RWPE2 (cell line): ENCODE results near the gene FRMD4B.
A peak's percentile ranks its signal among the peaks of the same experiment; 100 is the strongest.

Experiments
- ATAC-seq: fragments of 200-7000 bp; cut with Tn5 transposase; 3 replicates; pipeline ENCODE4 v1.9.1; 2021; ENCODE audit warnings: low read depth
- DNase-seq: peaks from one replicate; pipeline ENCODE4 v3.0.0-alpha.2; 2020; ENCODE audit warnings: low spot score
- H3K27ac ChIP-seq: fragments of 450-650 bp; 2 replicates; pipeline ENCODE4 v1.5.1; 2017; ENCODE audit warnings: mild to moderate bottlenecking; ENCODE audit not compliant: poor library complexity, severe bottlenecking
- H3K27me3 ChIP-seq: fragments of 250-450 bp; sonication (Bioruptor Pico); 2 replicates; pipeline ENCODE4 v1.5.1; 2021; ENCODE audit warnings: mild to moderate bottlenecking, moderate library complexity; ENCODE audit not compliant: insufficient read depth, poor library complexity, severe bottlenecking
- H3K36me3 ChIP-seq: fragments of 250-450 bp; sonication (Bioruptor Pico); 2 replicates; pipeline ENCODE4 v1.5.1; 2020; ENCODE audit warnings: low read depth, mild to moderate bottlenecking, moderate library complexity
- H3K4me1 ChIP-seq: fragments of 250-450 bp; sonication (Bioruptor Pico); 2 replicates; pipeline ENCODE4 v1.5.1; 2021; ENCODE audit warnings: mild to moderate bottlenecking, moderate library complexity; ENCODE audit not compliant: insufficient read depth, poor library complexity, severe bottlenecking
- H3K4me3 ChIP-seq: fragments of 250-450 bp; sonication (Bioruptor Pico); 2 replicates; pipeline ENCODE4 v1.5.1; 2021; ENCODE audit warnings: mild to moderate bottlenecking, moderate library complexity; ENCODE audit not compliant: severe bottlenecking
- H3K9me3 ChIP-seq: fragments of 250-450 bp; sonication (Bioruptor Pico); 2 replicates; pipeline ENCODE4 v1.5.1; 2021; ENCODE audit warnings: mild to moderate bottlenecking, moderate library complexity; ENCODE audit not compliant: severe bottlenecking
- TF ChIP-seq, protein P1 (sequence below): fragments of 450-650 bp; IDR thresholded peaks from one replicate; pipeline ENCODE4 v1.5.1; 2017; ENCODE audit warnings: mild to moderate bottlenecking, moderate library complexity; ENCODE audit not compliant: poor library complexity, severe bottlenecking

Gene FRMD4B

DNA sequence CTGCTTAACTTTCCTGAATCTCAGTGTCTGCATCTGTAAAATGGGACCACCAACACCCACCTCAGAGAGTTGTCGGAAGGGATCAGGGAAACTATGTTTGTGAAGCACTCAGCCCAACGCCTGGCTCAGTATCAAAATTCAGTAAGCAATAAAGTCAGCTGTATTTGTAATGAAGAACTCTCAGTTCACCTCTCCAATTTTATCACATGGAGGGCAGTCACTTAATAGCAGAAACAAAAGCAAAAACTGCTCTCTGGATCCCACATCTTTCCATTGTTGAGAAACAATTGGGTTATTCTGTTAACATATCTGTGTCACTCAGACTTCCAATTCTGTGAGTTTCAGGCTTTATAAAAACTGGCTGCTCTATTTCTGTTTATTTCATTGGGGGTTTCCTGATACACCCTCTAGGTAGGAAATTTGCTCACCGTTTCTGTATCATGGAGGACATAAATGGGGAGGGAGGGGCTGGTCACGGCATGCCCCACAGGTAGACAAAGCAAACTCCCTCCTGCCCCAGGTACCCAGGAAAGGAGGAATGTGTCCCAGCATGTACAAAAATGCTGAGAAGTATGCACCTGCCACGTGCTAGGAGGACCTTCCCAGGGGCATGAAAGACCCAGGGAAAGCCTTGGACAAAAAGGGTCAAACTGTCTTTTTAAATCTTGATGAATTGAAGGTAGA, 182.1 kb downstream of the FRMD4B start:
- ATAC-seq (peak; percentile 54), DNase-seq (peak; percentile 59)
- TF ChIP-seq, protein P1, sequence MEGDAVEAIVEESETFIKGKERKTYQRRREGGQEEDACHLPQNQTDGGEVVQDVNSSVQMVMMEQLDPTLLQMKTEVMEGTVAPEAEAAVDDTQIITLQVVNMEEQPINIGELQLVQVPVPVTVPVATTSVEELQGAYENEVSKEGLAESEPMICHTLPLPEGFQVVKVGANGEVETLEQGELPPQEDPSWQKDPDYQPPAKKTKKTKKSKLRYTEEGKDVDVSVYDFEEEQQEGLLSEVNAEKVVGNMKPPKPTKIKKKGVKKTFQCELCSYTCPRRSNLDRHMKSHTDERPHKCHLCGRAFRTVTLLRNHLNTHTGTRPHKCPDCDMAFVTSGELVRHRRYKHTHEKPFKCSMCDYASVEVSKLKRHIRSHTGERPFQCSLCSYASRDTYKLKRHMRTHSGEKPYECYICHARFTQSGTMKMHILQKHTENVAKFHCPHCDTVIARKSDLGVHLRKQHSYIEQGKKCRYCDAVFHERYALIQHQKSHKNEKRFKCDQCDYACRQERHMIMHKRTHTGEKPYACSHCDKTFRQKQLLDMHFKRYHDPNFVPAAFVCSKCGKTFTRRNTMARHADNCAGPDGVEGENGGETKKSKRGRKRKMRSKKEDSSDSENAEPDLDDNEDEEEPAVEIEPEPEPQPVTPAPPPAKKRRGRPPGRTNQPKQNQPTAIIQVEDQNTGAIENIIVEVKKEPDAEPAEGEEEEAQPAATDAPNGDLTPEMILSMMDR: no peak
- Histone ChIP-seq H3K4me1 (peaks cover 29% of the 10 kb centered on the region), H3K27ac (peak overlapping the region; percentile 81), H3K4me3 (no peak overlapping the region), H3K36me3 (peaks cover 4% of the 10 kb centered on the region), H3K9me3 (no peaks in the 10 kb centered on the region), H3K27me3 (no peaks in the 10 kb centered on the region)

DNA sequence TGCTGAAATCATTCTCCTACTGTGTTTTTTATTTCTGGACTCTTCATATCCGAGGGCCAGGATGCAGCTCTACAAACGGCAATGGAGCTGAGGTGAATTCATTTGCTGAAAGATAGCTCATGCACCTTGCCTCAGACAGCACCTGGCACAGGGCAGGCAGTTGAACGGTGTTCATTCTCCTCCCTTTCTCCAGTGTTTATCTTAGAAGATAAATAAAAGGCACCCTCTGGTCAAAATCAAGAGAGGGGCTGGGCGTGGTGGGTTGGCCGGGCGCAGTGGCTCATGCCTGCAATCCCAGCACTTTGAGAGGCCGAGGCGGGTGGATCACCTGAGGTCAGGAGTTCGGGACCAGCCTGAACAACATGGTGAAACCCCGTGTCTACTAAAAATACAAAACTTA, 184.2 kb downstream of the FRMD4B start:
- TF ChIP-seq, protein P1: no peak
- H3K4me1 ChIP-seq: peaks cover 29% of the 10 kb centered on the region
- ATAC-seq (no peak), DNase-seq (no peak)
- peak overlapping the region; percentile 84 for H3K27ac ChIP-seq
- H3K27me3 ChIP-seq: no peaks in the 10 kb centered on the region
- no peaks in the 10 kb centered on the region for H3K9me3 ChIP-seq
- peaks cover 19% of the 10 kb centered on the region for H3K36me3 ChIP-seq
- H3K4me3 ChIP-seq: no peak overlapping the region

DNA sequence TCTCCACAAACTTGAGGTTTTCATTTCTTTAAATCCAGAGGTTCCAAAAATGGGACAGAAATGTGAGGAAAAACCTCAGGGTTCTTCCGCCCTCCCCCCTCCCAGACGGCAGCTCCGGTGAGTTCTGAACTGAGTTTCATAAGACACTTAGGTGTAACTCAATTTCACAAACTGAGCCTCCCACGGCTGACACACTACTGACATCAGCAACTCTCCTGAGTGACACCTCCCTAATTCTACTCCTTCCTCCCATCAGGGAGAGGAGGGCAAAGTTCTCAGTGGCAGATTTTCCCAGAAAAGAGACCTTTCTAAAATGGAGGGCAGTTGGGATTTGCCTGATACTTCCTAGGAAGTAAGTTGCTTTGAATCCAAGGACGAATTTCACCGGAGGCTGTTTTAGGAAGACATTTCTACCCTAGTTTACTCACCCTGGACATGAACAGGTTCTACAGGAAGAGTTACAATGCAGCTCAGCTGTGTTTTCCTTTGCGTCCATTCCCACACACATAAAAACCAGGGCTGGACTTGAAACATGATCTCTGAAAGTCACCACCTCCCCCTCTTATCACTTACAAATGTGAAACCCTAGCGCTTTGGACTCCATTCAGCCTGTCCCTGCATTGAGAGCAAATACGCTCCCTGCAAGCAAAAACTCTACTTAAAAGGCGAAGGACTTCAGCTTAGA, 185.4 kb downstream of the FRMD4B start:
- DNase-seq: no peak
- peaks cover 29% of the 10 kb centered on the region for H3K4me1 ChIP-seq
- ATAC-seq: peak; percentile 73
- peaks cover 30% of the 10 kb centered on the region for H3K36me3 ChIP-seq
- TF ChIP-seq, protein P1: no peak
- H3K27ac ChIP-seq: peak overlapping the region; percentile 84
- no peaks in the 10 kb centered on the region for H3K9me3 ChIP-seq
- H3K4me3 ChIP-seq: peak overlapping the region; percentile 34
- no peaks in the 10 kb centered on the region for H3K27me3 ChIP-seq

DNA sequence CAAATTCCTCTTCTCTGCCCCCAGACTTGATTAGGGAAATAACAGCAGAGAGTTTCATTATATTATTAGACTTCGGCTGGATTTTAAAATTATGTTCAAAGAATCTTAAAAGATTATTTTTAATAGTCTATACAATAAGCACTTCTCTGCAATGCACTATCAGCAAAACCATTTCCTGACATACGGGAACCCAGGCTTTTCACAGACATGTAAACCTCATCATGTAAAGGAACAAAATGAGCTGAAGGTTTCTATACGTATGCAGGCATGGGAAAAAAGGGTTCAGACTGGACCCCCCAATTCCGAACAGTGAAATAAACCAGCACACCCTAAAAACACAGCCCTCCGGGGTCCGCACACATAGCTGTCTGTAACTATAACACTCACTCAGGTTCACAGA, 185.9 kb downstream of the FRMD4B start:
- Histone ChIP-seq H3K36me3 (peaks cover 36% of the 10 kb centered on the region), H3K4me1 (peaks cover 29% of the 10 kb centered on the region), H3K27ac (peak overlapping the region; percentile 84), H3K27me3 (no peaks in the 10 kb centered on the region), H3K4me3 (peak overlapping the region; percentile 34), H3K9me3 (no peaks in the 10 kb centered on the region)
- no peak for ATAC-seq
- TF ChIP-seq, protein P1: no peak
- DNase-seq: no peak
